ENCODE results near the gene SLC23A2.

SLC23A2 gene

GRCh38 chr20:4810426-4811019, 190.8 kb downstream of the SLC23A2 start:
- DNase-seq, result no peak

DNA sequence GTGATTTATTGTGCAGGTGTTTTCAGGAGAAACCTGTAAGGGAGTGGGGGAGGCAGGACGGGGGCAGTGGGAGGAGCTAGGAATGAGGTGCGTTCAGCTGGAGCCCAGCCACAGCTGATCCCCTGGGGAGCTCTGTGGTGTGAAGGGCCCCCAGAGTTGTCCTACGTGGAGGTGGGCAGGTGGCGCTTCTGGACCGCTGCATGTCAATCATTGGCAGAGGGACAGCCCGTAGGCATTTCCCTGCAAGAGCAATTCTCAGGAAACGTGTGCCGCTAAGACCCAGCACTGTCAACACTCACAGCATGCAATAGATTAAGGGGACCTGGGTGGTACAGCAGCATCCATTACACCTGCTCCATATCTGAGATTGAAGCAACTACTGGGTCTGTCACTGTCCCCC, 191.6 kb downstream of the SLC23A2 start:
- no peak for DNase-seq

- no peak for DNase-seq
These were observed 192.4 kb downstream of the SLC23A2 start for GRCh38 chr20:4808872-4809271.

DNA sequence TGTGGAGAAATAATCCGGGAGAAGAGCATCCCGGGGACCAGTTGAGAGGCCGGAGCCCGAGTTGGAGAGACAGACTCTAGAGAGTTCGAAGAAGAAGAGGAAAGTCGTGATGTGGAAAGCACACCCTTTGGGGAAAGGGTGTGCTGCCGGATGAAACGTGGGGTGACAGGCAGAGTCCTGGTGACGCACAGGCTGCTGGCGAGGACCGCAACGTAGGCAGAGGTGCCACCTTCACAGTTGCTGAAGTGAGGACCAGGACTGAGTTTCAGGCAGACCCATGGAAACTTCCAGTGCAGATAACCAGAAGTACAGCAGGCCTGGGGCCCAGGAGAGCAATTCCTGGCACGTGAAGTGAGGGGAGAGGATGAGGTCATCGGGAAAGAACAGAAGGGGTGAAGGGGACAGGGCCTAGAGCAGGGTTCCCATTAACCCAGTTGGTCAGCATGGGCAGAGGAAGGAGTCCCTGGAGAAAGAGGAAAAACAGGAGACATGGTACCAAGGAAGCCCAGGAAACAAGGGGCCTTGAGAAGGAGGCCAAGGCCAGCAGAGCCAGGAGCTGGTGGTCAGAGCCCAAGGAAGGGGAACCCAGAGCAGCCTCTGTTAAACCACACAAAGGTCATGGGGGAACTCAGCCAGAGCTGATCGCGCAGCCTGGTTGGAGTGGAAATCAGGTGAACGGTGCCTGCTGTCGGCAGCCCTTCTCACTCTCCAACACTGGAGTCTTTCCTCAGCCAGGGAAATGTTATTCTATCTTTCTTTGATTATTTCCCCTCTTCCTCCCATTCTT, 195.5 kb downstream of the SLC23A2 start:
- DNase-seq, result no peak

DNA sequence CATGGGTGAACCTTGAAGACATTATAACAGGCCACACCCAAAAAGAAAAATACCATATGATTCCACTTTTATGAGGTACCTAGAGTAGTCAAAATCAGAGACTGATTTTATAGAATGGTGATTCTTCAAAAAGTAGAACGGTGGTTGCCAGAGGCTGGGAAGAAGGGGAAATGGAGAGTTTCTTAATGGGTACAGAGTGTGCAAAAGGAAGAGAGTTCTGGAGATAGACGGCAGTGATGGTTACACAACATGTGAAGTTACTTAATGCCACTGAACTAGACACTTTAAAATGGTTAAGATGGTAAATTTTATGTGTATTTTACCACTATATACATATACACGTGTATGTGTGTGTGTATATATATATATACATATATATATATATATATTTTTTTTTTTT, 198.8 kb downstream of the SLC23A2 start:
- no peak for DNase-seq
